GM18498 (cell line): Measurements from ENCODE around the gene KCNMB1.

ENCODE experiments used
- ATAC-seq: cut with Tn5 transposase; IDR thresholded peaks from one replicate; pipeline ENCODE4 v1.9.1; 2021; ENCODE audit warnings: mild to moderate bottlenecking, moderate library complexity; ENCODE audit not compliant: unreplicated experiment

KCNMB1 gene

DNA sequence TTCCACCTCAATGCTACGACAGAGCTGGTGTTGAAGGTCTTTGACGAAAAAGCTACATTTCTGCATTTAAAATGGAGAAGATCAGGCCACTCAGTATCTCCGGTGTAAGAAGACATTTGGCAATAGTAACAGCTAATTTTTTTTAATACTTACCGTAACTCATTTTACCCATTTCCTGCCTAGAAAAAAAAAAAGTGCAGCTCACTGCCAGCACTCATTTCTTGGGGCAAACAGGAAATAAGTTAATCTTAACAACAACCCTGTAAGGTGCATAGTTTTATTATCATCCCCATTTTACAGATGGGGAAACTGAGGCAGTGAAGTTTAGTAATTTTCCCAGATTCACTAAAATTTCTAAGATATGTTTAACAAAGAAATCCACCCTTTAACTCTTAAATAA is 27.4 kb upstream of the KCNMB1 start:
- no peak for ATAC-seq

DNA sequence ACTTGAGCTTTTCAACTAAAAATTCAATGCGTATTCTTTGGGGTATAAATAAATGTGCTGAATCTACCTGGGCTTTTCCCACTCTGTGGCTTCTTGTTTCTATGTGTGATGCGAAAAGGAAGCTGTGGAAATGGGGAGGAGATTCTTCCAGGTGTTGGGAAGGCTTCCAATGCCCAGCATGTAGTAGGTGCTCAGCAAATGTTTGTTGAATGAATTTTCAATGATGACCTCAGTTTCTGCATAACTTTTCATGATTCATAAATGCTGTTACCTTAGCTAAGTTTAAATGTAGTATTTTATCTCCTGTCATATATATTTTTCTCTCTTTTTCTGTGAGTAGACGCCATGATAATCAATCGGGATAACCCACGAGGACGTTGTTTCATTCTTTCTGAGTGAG is 25.6 kb upstream of the KCNMB1 start:
- no peak for ATAC-seq

DNA sequence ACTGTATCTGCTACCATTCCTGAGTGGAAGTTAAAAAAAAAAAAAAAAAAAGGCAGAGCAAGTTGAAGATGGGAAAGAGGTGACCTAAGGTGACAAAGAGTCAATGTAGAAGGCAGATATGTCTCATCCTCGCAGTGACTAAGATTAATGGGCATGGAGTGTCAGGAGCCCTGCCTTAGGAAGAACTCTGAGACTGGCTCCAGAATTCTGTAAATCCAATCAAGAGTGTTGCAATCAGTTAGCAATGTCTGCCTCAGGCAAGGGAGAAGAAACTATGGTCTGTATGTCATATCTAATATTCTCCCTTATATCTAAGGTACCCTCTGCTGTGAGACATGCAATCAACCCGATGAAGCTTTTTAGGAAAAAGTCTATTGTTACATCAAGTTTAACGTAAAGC is 24.7 kb upstream of the KCNMB1 start:
- no peak for ATAC-seq

DNA sequence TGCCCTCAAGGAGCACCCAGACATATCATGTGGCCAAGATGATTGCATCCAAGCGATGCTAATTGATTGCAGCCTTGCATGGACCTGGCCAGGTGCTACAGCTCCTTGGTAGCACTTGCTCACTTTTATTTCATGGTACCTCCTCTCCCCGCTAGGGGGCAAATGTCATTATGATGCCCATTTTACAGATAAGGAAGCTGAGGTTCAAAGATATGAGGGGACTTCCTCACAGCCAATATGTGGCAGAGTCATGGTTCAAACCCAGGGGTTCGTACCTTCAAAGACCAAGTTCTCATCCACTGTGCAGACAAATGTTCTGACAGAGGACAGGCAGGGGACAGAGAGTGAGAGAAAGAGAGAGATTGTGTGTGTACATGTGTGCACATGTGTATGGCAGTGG is 21.9 kb upstream of the KCNMB1 start:
- no peak for ATAC-seq

DNA sequence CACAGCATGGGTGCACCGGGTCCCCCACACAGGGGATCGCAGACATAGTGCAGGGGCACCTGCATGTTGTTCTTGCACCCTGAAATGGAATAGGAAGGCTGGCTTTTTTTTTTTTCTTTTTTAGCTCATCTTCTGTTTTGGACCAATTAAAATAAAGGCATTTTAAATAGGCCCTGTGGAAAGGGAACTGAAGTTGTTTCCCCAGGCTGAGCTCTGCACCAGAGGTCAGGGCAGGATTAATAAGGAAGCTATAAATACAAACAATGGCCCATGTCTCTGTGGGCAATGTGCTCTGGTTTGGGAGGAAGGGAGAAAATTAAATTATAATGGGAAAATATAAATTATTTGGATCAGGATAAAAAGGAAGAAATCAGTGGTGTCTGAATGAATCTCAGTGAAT is 21.2 kb upstream of the KCNMB1 start:
- ATAC-seq, result no peak

DNA sequence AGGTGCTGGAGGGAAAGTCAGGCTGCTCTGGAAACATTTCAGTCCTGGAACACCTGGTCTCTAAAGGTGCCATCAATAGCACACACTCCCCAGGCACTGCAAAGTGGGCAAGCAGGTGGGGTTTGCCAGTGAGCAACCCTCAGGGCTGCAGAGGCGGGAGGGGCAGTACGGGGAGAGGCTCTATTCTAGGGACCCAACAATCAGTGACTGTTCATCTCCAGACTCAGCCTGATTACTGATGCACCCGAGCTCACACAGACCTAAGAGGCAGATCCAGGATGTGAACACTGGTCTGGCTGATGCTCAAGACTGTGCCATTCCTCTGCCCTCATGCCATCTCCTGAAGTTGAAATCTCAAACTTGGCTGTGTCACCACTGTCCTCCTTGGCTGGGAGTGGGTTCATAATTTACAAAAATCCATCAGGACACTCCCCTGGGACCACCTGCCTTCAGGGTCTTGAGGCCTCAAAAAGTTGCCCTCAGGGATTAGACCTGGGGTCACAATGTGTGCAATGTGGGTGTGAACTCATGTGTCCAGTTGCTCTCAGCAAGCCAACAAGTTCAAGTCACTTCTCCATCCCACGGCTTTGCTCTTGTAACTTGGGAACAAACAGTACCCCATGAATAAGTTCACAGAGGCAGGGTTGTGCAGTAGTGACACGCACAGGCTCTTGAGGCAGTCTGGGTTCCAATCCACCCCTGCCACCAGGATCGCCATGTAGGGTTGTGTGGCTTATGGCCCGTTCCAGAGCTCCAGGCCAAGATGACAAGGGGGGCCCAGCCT is 19.9 kb upstream of the KCNMB1 start:
- no peak for ATAC-seq

DNA sequence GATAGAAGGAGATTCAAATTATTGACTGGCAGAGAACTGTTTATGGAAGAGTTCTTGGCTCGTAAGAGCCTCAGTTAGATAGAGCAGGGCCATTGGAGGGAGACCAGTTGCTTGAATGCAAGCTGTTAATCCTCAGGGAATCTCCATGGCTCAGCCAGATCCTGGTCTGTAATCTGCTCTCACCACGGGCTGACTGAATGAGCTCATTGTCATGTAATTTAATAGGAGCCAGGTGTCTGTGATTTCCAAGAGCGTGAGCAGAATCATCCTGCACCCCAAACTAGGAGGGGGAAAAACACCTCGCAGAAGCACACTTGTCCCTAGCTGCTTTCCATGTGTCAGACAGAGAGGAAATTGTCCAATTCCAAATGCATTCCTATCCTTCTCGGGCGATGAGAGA is 19.1 kb upstream of the KCNMB1 start:
- ATAC-seq, result no peak

DNA sequence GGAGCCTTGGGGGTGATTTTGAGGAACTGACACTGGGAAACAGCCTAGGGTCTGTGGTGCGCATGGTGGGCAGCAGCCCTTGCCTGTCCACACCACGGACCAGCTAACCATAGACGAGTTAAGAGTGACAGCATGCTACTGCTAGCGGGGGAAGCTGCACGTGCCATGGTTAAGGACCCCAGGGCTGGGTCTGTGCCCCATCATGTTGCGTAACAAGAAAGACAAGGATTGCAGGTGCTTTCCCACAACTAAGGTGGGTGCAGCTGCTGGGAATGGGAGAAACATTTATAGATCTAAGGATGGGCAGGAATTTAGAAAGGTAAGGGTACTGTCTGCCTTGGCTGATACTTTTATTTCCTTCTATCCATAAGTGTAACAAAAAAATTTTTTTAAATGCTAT is 17.9 kb upstream of the KCNMB1 start:
- no peak for ATAC-seq

DNA sequence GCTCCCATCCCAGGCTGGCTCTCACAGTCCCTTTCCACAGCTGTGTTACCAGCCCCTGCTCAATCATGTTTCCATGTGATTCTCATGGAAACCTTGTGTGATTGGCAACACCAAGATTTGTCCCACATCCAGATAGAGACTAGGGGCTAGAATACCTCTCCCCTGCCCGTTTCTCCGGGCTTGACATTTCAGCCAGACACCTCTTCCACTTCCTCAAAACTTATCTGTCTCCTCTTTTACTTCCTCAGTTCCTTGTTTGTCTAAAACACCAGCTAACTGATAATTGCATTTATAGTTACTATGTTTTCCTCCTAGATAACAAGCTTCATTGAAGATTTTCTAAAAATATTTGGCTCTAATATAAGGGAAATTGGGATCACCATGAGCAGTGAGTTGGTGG is 16.6 kb upstream of the KCNMB1 start:
- ATAC-seq, result no peak

DNA sequence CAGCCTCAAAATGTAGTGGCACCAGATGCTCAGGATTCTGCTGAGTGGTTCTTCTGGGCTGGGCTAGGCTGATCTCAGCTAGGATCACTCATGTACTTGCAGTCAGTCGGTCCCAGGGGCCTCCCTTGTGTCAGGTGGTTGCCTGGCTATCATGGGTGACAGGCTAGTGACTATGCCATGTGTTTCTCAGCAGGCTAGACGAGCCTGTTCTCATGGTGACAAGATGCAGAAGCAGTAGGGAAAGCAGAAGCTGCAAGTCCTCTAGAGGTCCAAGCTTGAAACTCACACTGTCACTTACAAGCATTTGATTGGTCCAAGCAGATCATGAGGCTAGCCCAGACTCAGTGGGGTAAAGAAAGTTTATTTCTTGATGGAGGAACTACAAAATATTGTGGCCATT is 15.2 kb upstream of the KCNMB1 start:
- no peak for ATAC-seq

DNA sequence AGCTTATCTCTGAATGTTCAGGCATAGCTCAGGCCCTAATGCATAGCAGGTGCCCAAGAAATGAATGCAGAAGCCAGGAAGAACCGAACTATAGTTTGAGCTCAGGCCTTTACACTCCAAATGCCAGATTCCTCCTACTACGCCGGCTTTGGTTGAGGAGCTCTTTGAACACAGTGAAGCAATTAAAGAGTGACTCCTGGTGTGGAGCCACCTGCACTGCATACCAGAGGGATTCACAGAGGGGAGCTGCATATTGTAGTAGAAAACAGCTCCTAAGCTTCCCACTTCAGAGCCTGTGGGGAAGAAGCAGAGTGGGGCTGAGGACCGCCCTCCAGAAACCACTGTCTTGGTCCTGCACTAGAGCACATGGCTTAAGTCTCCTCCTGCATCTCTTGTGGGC is 14.5 kb upstream of the KCNMB1 start:
- ATAC-seq, result no peak

DNA sequence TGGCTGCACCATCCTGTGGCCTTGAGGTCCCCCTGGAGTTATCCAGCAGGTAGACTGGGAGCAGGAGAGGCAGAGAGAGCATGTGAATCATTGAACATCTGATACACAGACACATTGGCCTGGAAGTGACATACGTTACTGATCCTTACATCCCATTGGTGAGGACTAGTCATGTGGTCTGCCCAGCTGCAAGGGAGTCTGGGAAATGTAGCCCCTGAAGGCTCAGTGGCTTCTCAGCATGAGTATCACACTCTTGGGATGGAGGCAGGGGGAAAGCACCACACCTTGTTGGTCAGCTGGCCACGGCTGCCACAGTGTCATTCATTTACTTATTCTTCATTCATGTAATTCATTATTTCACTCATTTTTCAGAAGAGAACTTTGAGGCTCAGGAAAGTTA is 13.3 kb upstream of the KCNMB1 start:
- ATAC-seq, result no peak

DNA sequence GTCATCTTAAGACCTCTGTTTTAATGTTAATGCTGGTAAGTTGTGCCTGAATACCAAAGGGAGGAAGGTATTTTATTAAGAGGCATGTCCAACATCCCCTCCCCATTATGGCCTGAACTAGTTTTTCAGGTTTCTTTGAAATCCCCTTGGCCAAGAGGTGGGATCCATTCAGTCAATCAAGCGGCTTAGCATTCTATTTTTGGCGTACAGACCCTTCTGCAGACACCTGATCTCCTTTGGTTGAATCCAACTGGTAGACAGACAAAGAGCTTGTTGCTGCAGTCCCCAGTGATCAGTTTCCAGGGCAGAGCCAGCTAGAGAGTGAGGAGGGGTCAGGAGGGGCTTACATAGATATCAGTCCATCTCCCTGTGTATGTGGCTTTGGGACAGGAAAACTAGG is 7.9 kb upstream of the KCNMB1 start:
- ATAC-seq, result no peak

DNA sequence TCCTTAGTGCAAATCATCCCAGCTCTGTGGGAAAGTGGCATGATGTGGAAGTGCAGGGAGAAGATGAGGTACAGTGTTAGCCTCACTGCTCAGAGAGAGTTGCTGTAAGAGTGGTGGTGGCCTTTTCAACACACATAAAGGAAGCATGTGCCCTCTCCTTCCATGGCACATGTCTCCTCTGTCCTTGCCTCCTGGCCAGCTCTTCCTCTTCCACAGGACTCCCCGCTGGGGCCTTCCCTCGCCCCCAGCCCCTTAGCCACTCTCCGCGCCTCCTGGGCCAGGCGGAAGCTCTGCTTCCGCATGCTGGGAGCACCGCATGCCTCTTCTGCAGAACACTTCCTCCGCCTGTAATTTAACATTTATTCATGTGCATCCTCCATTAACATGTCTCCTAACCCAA is 4.8 kb upstream of the KCNMB1 start:
- ATAC-seq, result no peak

DNA sequence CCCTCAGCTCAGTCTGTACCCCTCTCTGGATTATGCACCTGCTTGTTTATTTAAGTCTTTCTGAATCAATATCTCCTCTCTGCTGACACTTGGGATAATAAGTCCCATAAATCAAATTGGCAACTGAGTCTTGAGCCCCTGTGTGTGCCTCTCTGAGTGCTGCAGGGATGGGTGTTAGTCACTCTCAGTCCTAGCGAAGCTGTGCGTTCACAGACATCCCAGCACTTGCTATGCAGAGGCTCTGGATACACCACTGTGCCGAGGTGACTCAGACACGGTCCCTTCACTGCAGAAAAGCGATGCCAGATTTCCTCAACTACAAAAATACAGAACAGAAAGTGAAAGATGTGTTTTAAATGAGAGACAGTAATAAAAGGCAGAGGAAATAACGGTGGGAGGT is 4.1 kb upstream of the KCNMB1 start:
- no peak for ATAC-seq

DNA sequence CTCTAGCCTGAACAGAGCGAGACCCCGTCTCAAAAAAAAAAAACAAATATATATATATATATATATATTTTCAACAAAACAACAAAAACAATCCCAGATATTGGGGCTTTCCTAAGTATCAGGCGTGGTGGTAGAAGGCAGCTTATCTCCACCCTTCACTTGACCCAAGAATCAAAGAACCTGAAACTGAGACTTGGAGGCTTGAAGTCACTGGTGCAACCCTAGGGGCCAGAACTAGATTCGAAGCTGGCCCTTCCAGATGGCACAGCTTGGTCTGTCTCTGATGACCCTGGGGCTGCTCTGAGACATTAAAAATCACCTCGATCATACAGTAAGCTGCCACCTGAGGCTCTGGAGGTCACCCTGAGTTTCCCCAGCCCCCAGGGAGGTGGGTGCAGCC is 1.3 kb upstream of the KCNMB1 start:
- ATAC-seq, result no peak

DNA sequence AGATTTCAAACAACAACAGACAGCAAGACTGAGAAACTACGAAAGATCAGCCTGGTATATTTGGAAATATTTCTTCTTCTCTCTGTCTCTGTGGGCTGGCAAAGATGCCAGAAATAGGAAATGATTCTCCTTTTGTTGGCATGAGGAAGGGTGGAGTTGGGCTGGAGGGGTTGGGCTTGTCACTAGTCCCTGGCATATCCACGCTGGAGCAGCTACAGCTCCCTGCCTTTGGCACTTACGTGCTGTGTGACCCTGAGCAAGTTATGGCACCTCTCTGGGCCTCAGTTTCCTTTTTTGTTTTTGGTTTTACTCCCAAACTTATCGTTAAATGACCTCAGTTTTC is 354 bp upstream of the KCNMB1 start:
- ATAC-seq, result no peak

DNA sequence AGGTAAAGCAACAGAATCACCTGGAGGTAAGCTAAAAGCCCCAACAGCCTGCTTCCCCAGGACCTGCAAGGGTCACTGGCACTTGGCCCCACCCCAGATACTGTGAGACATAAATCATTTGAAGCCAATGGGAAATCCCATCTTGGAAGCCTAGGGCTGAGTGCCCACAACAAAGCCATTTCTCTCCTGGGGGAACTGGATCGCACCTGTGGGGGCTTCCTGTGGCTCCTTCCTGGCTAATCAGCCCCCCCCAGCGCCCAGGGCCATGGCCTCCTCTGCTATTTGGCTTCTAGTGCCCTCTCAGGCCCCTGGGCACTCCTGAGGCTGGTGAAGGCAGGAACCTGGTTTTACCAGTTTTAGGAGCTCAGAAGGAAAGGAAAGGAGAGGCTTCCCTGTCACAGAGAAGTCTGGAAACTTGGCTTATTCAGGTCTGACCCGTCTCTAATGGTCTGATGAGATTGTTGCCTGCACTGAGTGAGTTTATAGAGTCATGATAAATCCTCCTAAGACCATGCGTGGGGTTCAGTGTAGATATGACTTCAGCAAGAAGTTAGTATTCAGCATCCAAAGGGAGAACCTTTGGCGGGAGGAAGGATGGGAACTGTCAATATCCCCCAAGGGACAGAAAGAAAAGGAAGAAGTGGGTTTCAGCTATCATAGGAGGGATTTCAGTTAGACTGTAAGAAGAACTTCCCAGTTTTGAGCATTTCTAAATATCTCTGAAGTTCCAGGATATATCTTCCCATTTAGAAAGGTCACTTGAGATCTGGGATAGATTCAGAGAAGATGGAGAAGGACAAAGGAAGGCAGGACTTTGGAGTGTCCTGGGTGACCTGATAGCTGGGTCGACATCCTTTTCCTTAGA is 1.2 kb downstream of the KCNMB1 start:
- no peak for ATAC-seq

DNA sequence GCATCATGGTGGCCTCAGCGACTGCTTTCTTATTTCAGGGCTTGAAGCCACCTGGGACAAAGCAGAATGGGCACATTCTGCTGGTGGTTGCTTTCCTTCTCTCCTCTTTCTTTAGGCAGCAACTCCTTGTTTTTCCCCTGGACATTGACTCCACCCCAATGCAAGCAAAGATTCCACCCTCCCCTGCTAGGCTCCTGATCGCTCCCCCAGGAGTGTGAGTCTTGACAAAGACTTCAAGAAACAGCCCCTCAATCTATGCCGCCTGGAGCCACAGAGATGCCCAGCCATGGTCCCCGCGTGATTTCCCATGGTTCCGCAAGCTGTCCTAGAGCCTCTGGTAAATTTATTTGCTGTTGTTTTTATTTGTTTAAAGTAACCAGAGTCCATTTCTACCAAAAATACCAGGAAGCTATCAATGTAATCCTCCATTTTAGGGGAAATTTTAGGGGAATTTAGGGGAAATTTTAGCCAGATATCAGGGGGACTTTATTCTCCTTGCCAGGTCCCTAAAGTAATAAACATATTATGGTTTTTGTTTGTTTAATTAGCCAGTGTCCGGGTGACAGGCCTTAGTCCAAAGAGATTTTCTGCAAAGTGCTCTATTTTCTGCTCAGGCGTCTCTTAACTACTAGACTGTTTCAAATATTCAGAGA is 2.3 kb downstream of the KCNMB1 start:
- ATAC-seq, result no peak

DNA sequence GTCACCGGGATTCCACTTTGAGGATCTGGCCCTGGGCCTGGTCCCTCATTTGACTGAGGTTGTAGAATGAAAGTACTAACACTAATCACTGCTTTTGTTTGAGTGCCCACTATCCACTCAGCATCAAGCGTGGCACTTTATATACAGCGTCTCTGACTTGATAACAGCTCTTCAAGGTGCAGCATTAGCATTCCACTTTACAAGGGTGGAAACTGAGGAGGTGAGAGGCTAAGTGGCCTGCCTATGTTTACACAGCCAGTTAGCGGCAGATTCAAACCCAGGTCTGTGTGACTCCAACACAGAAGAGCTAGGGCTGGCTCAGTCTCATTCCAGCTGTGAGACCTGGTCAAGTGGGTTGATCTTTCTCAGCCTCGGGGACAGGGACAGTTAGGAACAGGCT is 5.9 kb downstream of the KCNMB1 start:
- no peak for ATAC-seq

DNA sequence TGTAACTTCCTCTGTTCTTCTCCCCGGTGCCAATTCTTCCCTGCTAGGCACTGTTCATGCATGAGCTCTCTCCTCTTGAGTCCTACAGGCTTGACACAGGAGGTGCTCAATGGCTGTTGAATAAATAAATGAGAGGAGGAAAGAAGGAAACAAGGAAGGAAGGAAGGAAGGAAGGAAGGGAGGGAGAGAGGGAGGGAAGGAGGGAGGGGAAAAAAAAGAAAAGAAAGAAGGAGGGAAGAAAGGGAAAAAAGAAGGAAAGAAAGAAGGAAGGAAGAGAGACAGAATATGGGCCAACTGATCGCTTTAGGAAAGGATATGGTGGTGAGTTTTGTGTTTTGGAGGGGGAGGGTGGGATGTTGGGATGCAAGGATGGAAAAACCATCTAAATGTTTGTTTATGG is 6.4 kb downstream of the KCNMB1 start:
- no peak for ATAC-seq

DNA sequence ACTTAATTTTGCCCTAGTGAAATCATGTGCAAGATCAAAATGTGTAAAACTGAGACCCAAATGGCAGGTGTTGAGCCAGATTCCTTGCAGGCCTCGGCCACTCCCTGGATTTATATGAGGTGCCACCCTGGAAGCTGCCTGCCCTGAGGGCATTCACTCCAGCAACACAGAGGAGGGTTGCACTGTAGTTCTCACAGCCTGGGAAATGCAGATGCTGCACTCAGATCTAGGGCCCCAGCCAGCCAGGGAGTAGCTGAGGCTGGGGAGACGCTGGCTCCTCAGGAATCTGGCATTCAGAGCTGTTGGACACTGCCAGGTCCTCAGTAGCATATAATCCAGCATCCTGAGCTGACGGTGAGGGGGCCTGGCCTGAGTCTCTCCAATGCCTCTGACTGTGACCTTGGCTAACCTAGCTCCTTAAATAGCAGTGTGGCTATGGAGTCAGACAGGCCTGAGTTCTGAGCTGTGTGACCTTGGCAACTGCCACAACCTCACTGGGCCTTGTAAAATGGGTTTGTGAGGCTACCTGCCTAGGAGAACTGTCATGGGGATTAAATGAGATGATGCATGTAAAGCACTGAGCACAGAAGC is 8.7 kb downstream of the KCNMB1 start:
- ATAC-seq, result no peak
